Activated naive CD4-positive, alpha-beta T cell treated with anti-CD3 and anti-CD28 coated beads, Interleukin-2, amount 10 ng/mL, durations not matched to agents 7 days and 5 days (primary cell): ENCODE measurements around the gene FBXL14.
"Not testable (repeated sequence)": the region's sequence is repeated elsewhere in the genome, so short reads cannot be mapped to it uniquely, and the experiment has no call there.

Experiments used
- CTCF ChIA-PET: fragments of 350-600 bp; sonication (Branson Sonifier 250); formaldehyde crosslinking; loops from one replicate; lab custom pipeline; 2021; ENCODE audit warnings: antibody characterized with exemption; lab: Charles Lee
- DNase-seq: peaks from one replicate; pipeline ENCODE4 v3.0.0-alpha.2; 2020
- H3K27ac Mint-ChIP-seq: one replicate; pipeline ENCODE4 v1.8.0; 2021; ENCODE audit warnings: mild to moderate bottlenecking, moderate library complexity, mixed read lengths
- H3K27me3 Mint-ChIP-seq: one replicate; pipeline ENCODE4 v1.8.0; 2021; ENCODE audit warnings: mild to moderate bottlenecking, mixed read lengths
- H3K36me3 Mint-ChIP-seq: one replicate; pipeline ENCODE4 v1.8.0; 2021; ENCODE audit warnings: mixed read lengths
- H3K4me1 Mint-ChIP-seq: one replicate; pipeline ENCODE4 v1.8.0; 2021; ENCODE audit warnings: mixed read lengths
- H3K4me3 Mint-ChIP-seq: one replicate; pipeline ENCODE4 v1.8.0; 2021; ENCODE audit warnings: mild to moderate bottlenecking, moderate library complexity, mixed read lengths
- H3K9me3 Mint-ChIP-seq: one replicate; pipeline ENCODE4 v1.8.0; 2021; ENCODE audit warnings: mixed read lengths

Gene FBXL14

GRCh38 chr12:1560704-1561103, 33.7 kb downstream of the FBXL14 start:
- H3K9me3 Mint-ChIP-seq, result no peaks in the 10 kb centered on the region
- H3K27me3 Mint-ChIP-seq, result peaks cover 18% of the 10 kb centered on the region
- DNase-seq, result no peak
- H3K36me3 Mint-ChIP-seq, result no peaks in the 10 kb centered on the region
- H3K27ac Mint-ChIP-seq, result no peak overlapping the region
- CTCF ChIA-PET, result no interaction called here
- no peaks in the 10 kb centered on the region for H3K4me1 Mint-ChIP-seq
- H3K4me3 Mint-ChIP-seq, result no peak overlapping the region

GRCh38 chr12:1559676-1560091, 34.7 kb downstream of the FBXL14 start:
- H3K27me3 Mint-ChIP-seq, result peaks cover 18% of the 10 kb centered on the region
- no peak for DNase-seq
- H3K4me1 Mint-ChIP-seq, result no peaks in the 10 kb centered on the region
- H3K36me3 Mint-ChIP-seq, result no peaks in the 10 kb centered on the region
- no peak overlapping the region for H3K27ac Mint-ChIP-seq
- no peak overlapping the region for H3K4me3 Mint-ChIP-seq
- CTCF ChIA-PET, result interaction anchor here (1.1 kb wide), 1 partner anchor 27 kb away, joined by 3 read pairs; no protein-coding TSS in a partner anchor
- no peaks in the 10 kb centered on the region for H3K9me3 Mint-ChIP-seq

GRCh38 chr12:1558108-1558507, 36.3 kb downstream of the FBXL14 start:
- H3K4me1 Mint-ChIP-seq, H3K36me3 Mint-ChIP-seq, H3K9me3 Mint-ChIP-seq, H3K27ac Mint-ChIP-seq, H3K4me3 Mint-ChIP-seq, CTCF ChIA-PET, DNase-seq: not testable (repeated sequence)
- peaks cover 25% of the 10 kb centered on the region for H3K27me3 Mint-ChIP-seq

- Mint-ChIP-seq H3K4me1 (no peaks in the 10 kb centered on the region), H3K27ac (no peak overlapping the region), H3K4me3 (no peak overlapping the region), H3K36me3 (no peaks in the 10 kb centered on the region), H3K27me3 (peaks cover 23% of the 10 kb centered on the region), H3K9me3 (peaks cover 7% of the 10 kb centered on the region)
- CTCF ChIA-PET, result no interaction called here
- no peak for DNase-seq
Measured at GRCh38 chr12:1553987-1554982, 40.1 kb downstream of the FBXL14 start.

- no peak for DNase-seq
- Mint-ChIP-seq H3K4me1 (no peaks in the 10 kb centered on the region), H3K27ac (no peak overlapping the region), H3K36me3 (no peaks in the 10 kb centered on the region), H3K9me3 (peaks cover 7% of the 10 kb centered on the region), H3K4me3 (no peak overlapping the region), H3K27me3 (peaks cover 24% of the 10 kb centered on the region)
- CTCF ChIA-PET, result no interaction called here
Measured at GRCh38 chr12:1553536-1553935, 40.8 kb downstream of the FBXL14 start.

- H3K27me3 Mint-ChIP-seq, result peaks cover 23% of the 10 kb centered on the region
- H3K27ac Mint-ChIP-seq, result no peak overlapping the region
- no peak overlapping the region for H3K4me3 Mint-ChIP-seq
- CTCF ChIA-PET, result no interaction called here
- H3K4me1 Mint-ChIP-seq, result no peaks in the 10 kb centered on the region
- peaks cover 7% of the 10 kb centered on the region for H3K9me3 Mint-ChIP-seq
- H3K36me3 Mint-ChIP-seq, result no peaks in the 10 kb centered on the region
- DNase-seq, result no peak
Measured at GRCh38 chr12:1552911-1553491, 41.4 kb downstream of the FBXL14 start.

GRCh38 chr12:1552171-1552570, 42.2 kb downstream of the FBXL14 start:
- H3K4me3 Mint-ChIP-seq, result no peak overlapping the region
- CTCF ChIA-PET, result no interaction called here
- no peaks in the 10 kb centered on the region for H3K36me3 Mint-ChIP-seq
- H3K9me3 Mint-ChIP-seq, result peaks cover 7% of the 10 kb centered on the region
- DNase-seq, result no peak
- peaks cover 23% of the 10 kb centered on the region for H3K27me3 Mint-ChIP-seq
- H3K4me1 Mint-ChIP-seq, result no peaks in the 10 kb centered on the region
- H3K27ac Mint-ChIP-seq, result no peak overlapping the region

- Mint-ChIP-seq H3K9me3 (peaks cover 7% of the 10 kb centered on the region), H3K27me3 (peaks cover 26% of the 10 kb centered on the region), H3K36me3 (no peaks in the 10 kb centered on the region), H3K4me1 (no peaks in the 10 kb centered on the region), H3K27ac (no peak overlapping the region), H3K4me3 (no peak overlapping the region)
- CTCF ChIA-PET, result no interaction called here
- no peak for DNase-seq
Measured at GRCh38 chr12:1551496-1551895, 42.9 kb downstream of the FBXL14 start.

GRCh38 chr12:1546931-1547640, 47.3 kb downstream of the FBXL14 start:
- Mint-ChIP-seq H3K9me3 (peaks cover 7% of the 10 kb centered on the region), H3K27ac (no peak overlapping the region), H3K4me1 (no peaks in the 10 kb centered on the region), H3K4me3 (no peak overlapping the region), H3K36me3 (no peaks in the 10 kb centered on the region), H3K27me3 (peaks cover 25% of the 10 kb centered on the region)
- no peak for DNase-seq
- CTCF ChIA-PET, result no interaction called here

- peaks cover 38% of the 10 kb centered on the region for H3K27me3 Mint-ChIP-seq
- no peaks in the 10 kb centered on the region for H3K9me3 Mint-ChIP-seq
Measured at GRCh38 chr12:1544996-1545700, 49.2 kb downstream of the FBXL14 start.

GRCh38 chr12:1542599-1542998, 51.8 kb downstream of the FBXL14 start:
- Mint-ChIP-seq H3K36me3 (no peaks in the 10 kb centered on the region), H3K27ac (no peak overlapping the region), H3K4me3 (no peak overlapping the region), H3K9me3 (no peaks in the 10 kb centered on the region), H3K27me3 (peaks cover 54% of the 10 kb centered on the region), H3K4me1 (no peaks in the 10 kb centered on the region)
- no peak for DNase-seq
- CTCF ChIA-PET, result no interaction called here

More at GRCh38 chr12:1544996-1545700, 49.2 kb downstream of the FBXL14 start:
- DNase-seq, result no peak
- Mint-ChIP-seq H3K27ac (no peak overlapping the region), H3K4me1 (no peaks in the 10 kb centered on the region), H3K36me3 (no peaks in the 10 kb centered on the region), H3K4me3 (no peak overlapping the region)
- CTCF ChIA-PET, result interaction anchor here (1.9 kb wide), 1 partner anchor 427 kb away, joined by 8 read pairs; no protein-coding TSS in a partner anchor

GRCh38 chr12:1540690-1541089, 53.7 kb downstream of the FBXL14 start:
- H3K4me1 Mint-ChIP-seq, result no peaks in the 10 kb centered on the region
- CTCF ChIA-PET, result interaction anchor here (2.4 kb wide), 1 partner anchor 422 kb away, joined by 5 read pairs; no protein-coding TSS in a partner anchor
- H3K27me3 Mint-ChIP-seq, result peaks cover 62% of the 10 kb centered on the region
- no peaks in the 10 kb centered on the region for H3K9me3 Mint-ChIP-seq
- no peak overlapping the region for H3K27ac Mint-ChIP-seq
- no peak for DNase-seq
- no peaks in the 10 kb centered on the region for H3K36me3 Mint-ChIP-seq
- H3K4me3 Mint-ChIP-seq, result no peak overlapping the region

- Mint-ChIP-seq H3K4me3 (no peak overlapping the region), H3K27me3 (peaks cover 77% of the 10 kb centered on the region)
- CTCF ChIA-PET, result no interaction called here
Measured at GRCh38 chr12:1539135-1539534, 55.2 kb downstream of the FBXL14 start.

GRCh38 chr12:1536817-1537216, 57.6 kb downstream of the FBXL14 start:
- no peaks in the 10 kb centered on the region for H3K9me3 Mint-ChIP-seq
- peaks cover 27% of the 10 kb centered on the region for H3K4me1 Mint-ChIP-seq
- H3K27ac Mint-ChIP-seq, result no peak overlapping the region
- DNase-seq, result no peak
- H3K36me3 Mint-ChIP-seq, result no peaks in the 10 kb centered on the region
- H3K4me3 Mint-ChIP-seq, result no peak overlapping the region
- CTCF ChIA-PET, result no interaction called here
- peaks cover 90% of the 10 kb centered on the region for H3K27me3 Mint-ChIP-seq

More at GRCh38 chr12:1539135-1539534, 55.2 kb downstream of the FBXL14 start:
- Mint-ChIP-seq H3K36me3 (no peaks in the 10 kb centered on the region), H3K27ac (no peak overlapping the region), H3K4me1 (peaks cover 4% of the 10 kb centered on the region), H3K9me3 (no peaks in the 10 kb centered on the region)
- DNase-seq, result no peak
